HTERT RPE-1 (cell line): ENCODE results near the gene JAKMIP3.

ENCODE experiments used
- in situ Hi-C: fragments of 300-500 bp; cut with MboI; formaldehyde crosslinking; loops from 4 replicates; pipeline ENCODE4 v1.14.3; 2020; ENCODE audit warnings: low sequenced_read_pairs

JAKMIP3 gene

DNA sequence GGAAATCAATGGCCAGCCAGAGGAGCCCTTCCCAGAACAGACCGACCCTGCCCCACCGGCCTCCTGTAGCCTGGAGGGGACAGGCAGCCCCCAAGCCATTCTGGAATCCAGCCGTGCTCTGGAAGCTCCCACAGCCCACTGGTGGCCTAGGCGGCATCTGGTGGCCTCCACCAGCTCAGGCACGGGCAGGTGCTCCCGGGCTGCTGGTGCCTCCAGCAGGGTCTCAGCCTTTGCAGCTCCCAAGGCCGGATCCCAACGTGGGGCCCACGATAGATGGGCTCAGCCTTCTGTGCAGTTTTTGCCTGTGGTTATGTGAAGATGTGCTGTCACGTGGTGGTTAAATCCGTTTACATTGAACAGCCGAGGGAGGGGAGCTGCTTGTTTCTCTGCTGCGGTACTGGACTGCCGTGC lies 44.4 kb downstream of the JAKMIP3 start:
- in situ Hi-C loops = no loop called here

DNA sequence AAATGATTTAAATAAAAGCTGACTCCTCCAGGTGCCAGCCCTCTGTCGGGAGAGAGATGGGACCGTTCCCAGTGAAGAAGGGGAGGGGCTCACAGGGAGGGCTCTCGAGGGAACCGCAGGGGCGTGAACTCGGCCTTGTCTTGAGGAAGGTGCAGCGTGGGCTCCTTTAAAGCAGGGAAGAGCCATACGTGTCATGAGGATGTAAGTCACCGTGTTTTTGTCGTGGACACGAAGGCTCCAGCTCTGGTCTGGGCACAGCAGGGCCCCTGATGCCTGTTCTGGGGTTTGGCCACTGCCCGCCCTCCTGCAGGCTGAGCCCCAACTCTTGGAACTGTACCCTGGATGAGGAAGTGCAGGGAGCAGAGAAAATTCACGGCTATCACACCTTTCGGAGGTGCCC lies 45.0 kb downstream of the JAKMIP3 start:
- in situ Hi-C loops = no loop called here

DNA sequence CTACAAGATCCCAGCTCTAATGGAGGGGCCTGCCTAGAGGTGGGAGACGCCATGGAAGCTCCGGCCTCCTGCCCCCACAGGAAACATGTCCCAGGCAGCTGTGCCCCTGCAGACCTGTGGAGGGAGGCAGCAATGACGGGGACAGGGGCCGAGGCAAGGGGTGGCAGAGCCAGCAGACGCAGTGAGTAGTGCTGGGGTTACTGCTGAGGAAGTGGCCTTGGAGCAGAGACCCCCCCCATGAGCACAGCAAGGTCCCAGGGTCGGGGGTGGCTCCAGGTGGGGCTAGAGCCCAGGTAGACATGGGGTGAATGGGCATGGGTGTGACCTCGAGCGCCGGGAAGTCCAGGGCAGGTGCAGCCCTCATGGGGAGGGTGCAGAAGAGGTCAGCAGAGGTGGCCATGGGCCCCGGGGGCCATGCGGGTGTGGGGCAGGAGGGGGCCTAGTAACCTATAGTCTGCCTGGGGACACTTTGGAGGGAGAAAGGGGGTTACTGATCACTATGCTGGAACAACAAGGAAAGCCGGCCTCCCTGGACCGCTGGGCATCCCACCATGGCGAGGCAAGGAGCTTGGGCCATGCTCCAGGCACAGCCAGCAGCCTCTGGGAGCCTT lies 45.5 kb downstream of the JAKMIP3 start:
- in situ Hi-C loops = no loop called here

DNA sequence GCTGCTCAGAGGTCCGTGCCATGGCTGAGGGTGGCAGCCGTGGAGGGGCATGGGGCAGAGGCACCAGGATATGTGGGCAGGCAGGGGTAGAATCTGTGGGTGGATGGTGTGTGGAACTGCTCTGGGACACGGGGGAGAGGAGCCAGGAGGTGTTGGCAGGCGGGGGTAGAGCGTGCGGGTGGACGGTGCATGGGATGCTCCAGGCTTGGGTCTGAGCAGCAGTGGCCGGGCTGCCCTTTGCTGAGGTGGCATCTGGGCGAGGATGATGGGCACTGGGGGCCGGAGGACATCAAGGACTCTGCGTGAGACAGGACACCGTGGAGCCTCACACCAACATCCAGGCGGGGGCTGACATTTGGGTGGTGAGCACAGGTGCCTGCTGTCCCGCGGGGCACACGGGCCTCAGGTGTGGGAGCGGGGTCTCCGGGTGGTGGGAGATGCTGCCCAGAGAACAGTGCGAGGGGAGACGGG lies 46.2 kb downstream of the JAKMIP3 start:
- in situ Hi-C loops = no loop called here

DNA sequence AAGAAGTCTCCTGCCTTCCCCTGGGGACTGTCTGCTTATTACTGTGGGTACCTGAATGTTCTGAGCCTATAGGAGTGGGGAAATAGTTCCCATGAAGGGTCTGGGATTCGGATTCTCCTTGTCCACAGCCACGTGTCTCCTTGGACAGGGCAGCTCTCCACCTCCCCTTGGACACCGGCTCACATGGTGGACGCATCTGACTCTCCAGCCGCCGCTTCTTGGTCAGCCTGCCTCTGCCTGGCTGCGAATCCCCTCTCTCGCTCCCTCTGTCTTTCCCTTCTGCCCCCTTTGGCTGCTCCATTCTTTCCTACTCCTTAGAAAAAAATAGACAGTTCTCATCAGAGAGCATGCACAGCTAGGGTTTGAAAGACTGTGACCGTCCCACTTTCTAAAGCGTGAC lies 46.9 kb downstream of the JAKMIP3 start:
- in situ Hi-C loops = no loop called here

DNA sequence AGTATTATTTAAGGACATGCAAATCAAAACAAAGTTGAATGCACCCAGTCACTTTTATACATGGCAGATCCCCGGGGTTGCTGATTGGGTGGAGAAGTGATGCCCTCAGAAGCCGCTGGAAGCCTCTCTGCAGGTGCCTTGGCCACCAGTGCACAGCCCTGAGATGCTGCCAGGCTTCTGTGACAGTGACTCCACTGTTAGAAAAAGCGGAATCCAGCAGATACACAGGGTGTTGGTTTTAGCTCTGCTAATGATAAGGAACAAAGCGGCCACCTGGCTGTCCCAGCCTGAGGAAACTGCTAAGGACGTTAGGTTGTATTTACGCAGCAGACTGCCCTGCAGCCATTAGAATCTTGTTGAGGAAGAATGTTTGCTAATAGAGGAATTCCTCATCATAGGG lies 47.5 kb downstream of the JAKMIP3 start:
- in situ Hi-C loops = no loop called here

DNA sequence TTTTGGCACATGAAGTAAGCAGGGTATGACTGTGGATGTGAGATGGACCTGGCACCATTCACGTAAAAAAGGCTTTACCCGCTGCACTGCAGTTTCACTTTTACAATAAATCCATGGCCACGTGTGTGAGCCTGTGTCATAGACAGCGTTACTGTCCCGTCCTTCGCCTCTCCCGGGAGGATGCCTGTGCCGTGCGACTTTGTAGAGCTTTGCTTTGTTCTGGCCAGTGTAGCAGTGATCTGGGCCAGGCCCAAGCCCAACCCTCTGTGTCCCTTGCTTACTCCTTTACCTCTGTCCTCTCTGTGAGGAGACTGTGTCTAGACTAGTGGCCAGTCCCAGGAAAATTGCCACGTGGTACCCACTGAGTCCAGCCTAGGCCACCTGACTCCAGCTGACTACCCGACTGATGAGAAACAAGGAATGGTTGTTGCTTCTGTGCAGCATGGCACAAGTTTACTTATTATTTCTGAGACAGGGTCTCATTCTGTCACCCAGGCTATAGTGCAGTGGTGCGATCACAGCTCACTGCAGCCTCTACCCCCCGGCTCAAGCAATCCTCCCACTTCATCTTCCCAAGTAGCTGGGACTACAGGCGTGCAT lies 48.1 kb downstream of the JAKMIP3 start:
- in situ Hi-C loops = no loop called here

DNA sequence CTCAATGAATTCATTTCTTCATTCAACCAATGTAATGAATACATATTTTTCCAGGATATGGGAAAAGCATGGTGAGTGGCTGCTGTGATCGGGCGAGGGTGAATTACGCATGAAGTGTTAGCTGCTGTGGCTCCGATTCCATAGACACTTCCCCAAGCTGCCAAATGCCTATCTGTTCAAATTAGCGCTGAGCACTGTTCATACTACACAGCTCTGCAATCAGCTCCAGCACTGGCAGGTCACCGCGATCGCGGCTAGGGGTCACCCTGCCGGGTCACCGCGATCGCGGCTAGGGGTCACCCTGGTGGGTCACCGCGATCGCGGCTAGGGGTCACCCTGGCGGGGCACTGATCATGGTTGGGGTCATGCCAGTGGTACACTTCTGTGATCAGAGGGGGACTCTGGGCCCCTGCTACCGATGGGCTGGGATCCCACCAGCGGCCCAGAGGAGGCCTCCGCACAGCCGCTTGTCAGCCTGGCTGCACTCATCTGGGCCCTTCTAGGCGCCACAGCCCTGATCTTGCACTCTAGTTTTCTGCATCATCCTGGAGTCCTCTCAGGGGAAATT lies 49.3 kb downstream of the JAKMIP3 start:
- in situ Hi-C loops = no loop called here
